Left ventricle myocardium inferior (tissue), 1 donor: ENCODE data around the gene LPA. TPM values are rescaled to one million over a fixed set of nuclear protein-coding genes. Genes with fewer than 3 reads are reported as not detected.
"Not testable (repeated sequence)": the region's sequence is repeated elsewhere in the genome, so short reads cannot be mapped to it uniquely, and the experiment has no call there.

Experiments
- DNase-seq: peaks from one replicate; pipeline ENCODE4 v3.0.0-alpha.2; 2020
- H3K27ac ChIP-seq: fragments of 200-600 bp; replicated peaks from 2 replicates; pipeline ENCODE4 v1.8.0; 2021
- H3K27me3 ChIP-seq: fragments of 200-600 bp; 2 replicates; pipeline ENCODE4 v1.8.0; 2021; ENCODE audit warnings: low read depth
- H3K36me3 ChIP-seq: fragments of 200-600 bp; 2 replicates; pipeline ENCODE4 v1.8.0; 2021
- H3K4me1 ChIP-seq: fragments of 200-600 bp; 2 replicates; pipeline ENCODE4 v1.8.0; 2021
- H3K4me3 ChIP-seq: fragments of 200-600 bp; 2 replicates; pipeline ENCODE4 v1.8.0; 2021; ENCODE audit warnings: mild to moderate bottlenecking, moderate library complexity
- H3K9me3 ChIP-seq: fragments of 200-600 bp; replicated peaks from 2 replicates; pipeline ENCODE4 v1.8.0; 2021
- intact Hi-C: fragments of 100-400 bp; cut with micrococcal nuclease; formaldehyde crosslinking; loops from one replicate; pipeline ENCODE4 v1.11.0; 2022
- total RNA-seq: library from RNA; stranded (reverse); fragmentation: NEBNext Ultra II Directional; extraction: Animal tissue kit (Norgen Biotek cat#: 25700); gene quantifications from one replicate; pipeline ENCODE4 v1.2.1, GENCODE V29; 2021
- TF ChIP-seq, protein P1 (sequence below): fragments of 200-600 bp; IDR thresholded peaks from 2 replicates; pipeline ENCODE4 v1.8.0; 2021; ENCODE audit warnings: antibody characterized with exemption, mild to moderate bottlenecking, borderline replicate concordance
- donor health status: DM: no; HTN: yes; CAD: no; lungs with severe emphysema.

LPA gene
- total RNA-seq, 1 donor from 2014 or later: not detected

DNA sequence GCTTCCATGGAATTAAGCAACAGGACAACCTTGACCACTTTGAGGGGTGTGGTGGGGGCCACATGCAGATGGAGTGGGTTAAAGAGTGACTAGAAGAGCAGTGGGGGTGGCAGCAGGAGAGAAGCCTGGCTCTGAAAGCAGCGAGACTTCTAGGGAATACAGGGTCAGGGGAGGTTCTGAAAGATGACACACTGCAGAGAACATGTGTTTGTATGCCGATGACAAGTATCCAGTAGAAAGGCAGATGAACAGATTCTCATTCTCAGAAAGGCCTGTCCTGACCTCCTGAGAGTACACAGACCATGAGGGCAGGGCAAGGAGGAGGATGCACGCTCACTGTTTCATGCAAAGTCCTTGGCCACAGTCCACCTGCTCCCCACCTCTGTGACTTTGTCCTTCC is 2.9 kb downstream of the LPA start:
- intact Hi-C loops: no loop called here
- peaks cover 53% of the 10 kb centered on the region for H3K27me3 ChIP-seq
- TF ChIP-seq, protein P1, sequence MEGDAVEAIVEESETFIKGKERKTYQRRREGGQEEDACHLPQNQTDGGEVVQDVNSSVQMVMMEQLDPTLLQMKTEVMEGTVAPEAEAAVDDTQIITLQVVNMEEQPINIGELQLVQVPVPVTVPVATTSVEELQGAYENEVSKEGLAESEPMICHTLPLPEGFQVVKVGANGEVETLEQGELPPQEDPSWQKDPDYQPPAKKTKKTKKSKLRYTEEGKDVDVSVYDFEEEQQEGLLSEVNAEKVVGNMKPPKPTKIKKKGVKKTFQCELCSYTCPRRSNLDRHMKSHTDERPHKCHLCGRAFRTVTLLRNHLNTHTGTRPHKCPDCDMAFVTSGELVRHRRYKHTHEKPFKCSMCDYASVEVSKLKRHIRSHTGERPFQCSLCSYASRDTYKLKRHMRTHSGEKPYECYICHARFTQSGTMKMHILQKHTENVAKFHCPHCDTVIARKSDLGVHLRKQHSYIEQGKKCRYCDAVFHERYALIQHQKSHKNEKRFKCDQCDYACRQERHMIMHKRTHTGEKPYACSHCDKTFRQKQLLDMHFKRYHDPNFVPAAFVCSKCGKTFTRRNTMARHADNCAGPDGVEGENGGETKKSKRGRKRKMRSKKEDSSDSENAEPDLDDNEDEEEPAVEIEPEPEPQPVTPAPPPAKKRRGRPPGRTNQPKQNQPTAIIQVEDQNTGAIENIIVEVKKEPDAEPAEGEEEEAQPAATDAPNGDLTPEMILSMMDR: no peak

DNA sequence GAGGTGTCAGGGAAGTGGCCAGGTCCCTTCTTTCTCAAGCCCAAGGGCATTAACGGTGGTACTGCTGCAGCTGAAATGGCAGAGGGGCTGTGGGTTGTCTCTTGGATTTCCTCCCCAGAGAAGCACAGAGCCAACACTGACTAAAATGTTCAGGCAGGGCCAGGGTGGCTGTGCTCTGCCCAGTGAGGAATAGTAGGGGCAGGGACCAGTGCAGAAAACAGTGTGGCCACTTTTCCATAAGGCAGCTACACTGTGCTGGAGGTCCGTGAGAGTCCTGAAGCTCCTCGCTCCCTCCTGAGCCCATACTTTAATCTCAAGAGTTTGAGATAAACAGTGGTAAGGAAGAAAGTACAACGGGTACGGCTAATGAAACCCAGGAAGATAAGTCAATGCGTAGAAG is 4.5 kb downstream of the LPA start:
- DNase-seq: no peak
- H3K9me3 ChIP-seq: peaks cover 32% of the 10 kb centered on the region
- no peaks in the 10 kb centered on the region for H3K4me1 ChIP-seq
- H3K36me3 ChIP-seq: no peaks in the 10 kb centered on the region
- intact Hi-C loops: no loop called here
- TF ChIP-seq, protein P1: no peak
- H3K27me3 ChIP-seq: peaks cover 36% of the 10 kb centered on the region
- H3K27ac ChIP-seq: no peak overlapping the region
- H3K4me3 ChIP-seq: no peak overlapping the region

More for the DNA sequence above, 2.9 kb downstream of the LPA start:
- H3K27ac ChIP-seq: no peak overlapping the region
- H3K36me3 ChIP-seq: no peaks in the 10 kb centered on the region
- H3K4me3 ChIP-seq: no peak overlapping the region
- H3K9me3 ChIP-seq: peaks cover 26% of the 10 kb centered on the region
- no peaks in the 10 kb centered on the region for H3K4me1 ChIP-seq
- DNase-seq: no peak

DNA sequence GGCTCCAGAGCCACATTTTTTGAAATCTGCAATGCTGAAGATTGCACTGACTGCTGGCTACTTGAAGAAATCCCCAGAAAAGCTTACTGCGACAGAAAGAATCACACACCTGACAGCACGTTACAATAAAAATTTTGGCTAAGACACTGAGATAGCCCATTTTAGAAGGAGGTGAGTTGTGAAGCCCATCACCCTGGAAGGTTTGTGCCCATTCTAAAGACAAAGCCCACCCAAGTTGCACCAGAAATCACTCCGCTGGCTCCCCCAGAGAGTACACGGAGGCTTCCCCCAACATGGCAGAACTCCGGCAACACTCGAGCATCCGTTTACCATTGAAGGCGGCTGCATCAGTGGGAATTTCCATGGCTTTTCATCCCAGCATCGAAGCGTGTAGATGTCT is 29.4 kb downstream of the LPA start:
- Histone ChIP-seq H3K9me3 (peaks cover 5% of the 10 kb centered on the region), H3K4me3 (no peak overlapping the region), H3K27ac (no peak overlapping the region), H3K27me3 (peaks cover 4% of the 10 kb centered on the region), H3K36me3 (no peaks in the 10 kb centered on the region), H3K4me1 (no peaks in the 10 kb centered on the region)
- no peak for DNase-seq
- intact Hi-C loops: no loop called here
- TF ChIP-seq, protein P1: no peak

DNA sequence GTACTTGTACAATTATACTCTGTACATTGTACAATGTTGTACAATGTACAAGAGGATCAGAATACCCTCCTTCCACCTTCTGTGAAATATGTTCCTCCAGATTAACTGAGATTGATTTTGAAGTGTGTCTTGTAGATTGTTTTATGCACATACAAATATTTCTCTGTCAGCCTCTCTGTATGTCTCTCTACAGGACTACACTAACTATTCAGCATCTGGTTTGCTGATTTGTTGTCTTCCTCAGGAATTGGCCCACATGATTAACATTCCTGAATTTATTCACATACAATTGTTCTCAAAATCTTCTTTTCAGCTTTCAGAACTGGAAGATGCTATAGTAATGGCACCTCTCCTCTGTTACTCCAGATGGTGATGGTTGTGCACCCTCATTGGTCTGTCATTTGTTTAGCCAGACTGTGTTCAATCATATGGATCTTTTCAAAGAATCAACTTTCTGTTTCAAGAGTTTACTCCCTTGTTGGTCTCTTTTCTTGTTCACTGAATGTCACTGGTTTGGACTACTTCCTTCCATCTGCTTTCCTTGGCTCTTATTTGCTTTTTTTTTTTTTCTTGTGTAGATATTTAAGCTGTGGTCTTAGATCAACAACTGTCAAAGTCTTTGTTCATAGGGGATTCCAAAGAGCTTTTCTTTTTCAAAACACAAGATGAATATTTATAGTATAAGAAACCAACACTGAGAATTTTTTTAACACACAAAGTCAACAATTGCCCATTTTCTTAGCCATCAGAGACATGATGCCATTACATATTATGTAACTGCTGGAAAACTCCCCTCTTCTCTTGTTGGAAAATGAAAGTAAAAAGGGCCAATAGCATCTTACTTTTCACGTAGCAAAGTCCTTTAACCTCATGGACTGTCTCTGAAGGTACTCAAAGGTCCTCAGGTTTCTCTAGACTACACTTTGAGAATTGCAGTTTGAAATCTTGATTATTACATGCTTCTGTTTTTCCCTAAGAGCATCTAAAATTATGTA is 67.9 kb downstream of the LPA start:
- H3K9me3 ChIP-seq: no peaks in the 10 kb centered on the region
- H3K4me3 ChIP-seq: peak overlapping the region; percentile 25
- intact Hi-C loops: no loop called here
- H3K36me3 ChIP-seq: no peaks in the 10 kb centered on the region
- H3K27ac ChIP-seq: no peak overlapping the region
- H3K4me1 ChIP-seq: no peaks in the 10 kb centered on the region
- DNase-seq: no peak
- TF ChIP-seq, protein P1: no peak
- peaks cover 28% of the 10 kb centered on the region for H3K27me3 ChIP-seq

DNA sequence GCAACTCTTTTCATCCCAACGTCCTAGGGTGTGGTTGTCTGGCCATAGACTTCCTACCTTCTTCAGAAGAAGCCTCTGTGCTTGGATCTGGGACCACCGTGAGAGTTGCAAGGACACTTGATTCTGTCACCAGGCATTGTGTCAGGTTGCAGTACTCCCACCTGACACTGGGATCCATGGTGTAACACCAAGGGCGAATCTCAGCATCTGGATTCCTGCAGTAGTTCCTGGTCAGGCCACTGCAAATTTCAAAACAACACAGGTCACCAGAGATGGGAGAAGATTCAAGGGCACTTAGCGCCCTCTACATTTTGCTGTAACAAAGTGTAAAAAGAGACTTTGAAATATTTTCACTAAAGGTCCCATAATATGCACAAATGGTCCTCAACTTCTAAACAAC is 68.8 kb downstream of the LPA start:
- intact Hi-C loops, H3K27ac ChIP-seq, H3K36me3 ChIP-seq, H3K9me3 ChIP-seq, H3K4me1 ChIP-seq, DNase-seq, H3K4me3 ChIP-seq: not testable (repeated sequence)
- peaks cover 27% of the 10 kb centered on the region for H3K27me3 ChIP-seq

DNA sequence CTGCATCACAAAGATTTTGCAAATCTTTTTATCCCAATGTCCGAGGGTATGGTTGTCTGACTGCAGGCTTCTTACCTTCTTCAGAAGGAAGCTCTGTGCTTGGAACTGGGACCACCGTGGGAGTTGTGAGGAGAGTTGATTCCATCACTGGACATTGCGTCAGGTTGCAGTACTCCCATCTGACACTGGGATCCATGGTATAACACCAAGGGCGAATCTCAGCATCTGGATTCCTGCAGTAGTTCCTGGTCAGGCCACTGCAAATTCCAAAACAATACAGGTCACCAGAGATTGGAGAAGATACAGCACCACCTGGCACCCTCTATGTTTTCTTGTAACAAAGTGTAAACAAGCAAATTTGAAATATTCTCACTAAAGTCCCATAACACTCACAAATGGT is 77.7 kb downstream of the LPA start:
- Histone ChIP-seq H3K27ac (no peak overlapping the region), H3K27me3 (peaks cover 49% of the 10 kb centered on the region), H3K36me3 (no peaks in the 10 kb centered on the region), H3K4me1 (no peaks in the 10 kb centered on the region), H3K9me3 (peaks cover 8% of the 10 kb centered on the region), H3K4me3 (no peak overlapping the region)
- TF ChIP-seq, protein P1: no peak
- intact Hi-C loops: no loop called here
- no peak for DNase-seq
